Measurements from ENCODE around the gene NRIP1. TPM values are rescaled to one million over a fixed set of nuclear protein-coding genes. Genes with fewer than 3 reads are reported as not detected.

Gene NRIP1
- polyA plus RNA-seq, 1 donor (not counting 4 experiments of a cell fraction or from before 2014, with no cell fraction given), result 25.5 TPM

- no peaks in the 10 kb centered on the region for H4K20me1 ChIP-seq (ENCODE audit: control insufficient read depth, extremely low read depth, insufficient read depth, low read length)
- no peak for TF ChIP-seq EZH2 (IDR thresholded peaks at IDR 0.05; ENCODE audit: low read length)
- TF ChIP-seq, protein P1, sequence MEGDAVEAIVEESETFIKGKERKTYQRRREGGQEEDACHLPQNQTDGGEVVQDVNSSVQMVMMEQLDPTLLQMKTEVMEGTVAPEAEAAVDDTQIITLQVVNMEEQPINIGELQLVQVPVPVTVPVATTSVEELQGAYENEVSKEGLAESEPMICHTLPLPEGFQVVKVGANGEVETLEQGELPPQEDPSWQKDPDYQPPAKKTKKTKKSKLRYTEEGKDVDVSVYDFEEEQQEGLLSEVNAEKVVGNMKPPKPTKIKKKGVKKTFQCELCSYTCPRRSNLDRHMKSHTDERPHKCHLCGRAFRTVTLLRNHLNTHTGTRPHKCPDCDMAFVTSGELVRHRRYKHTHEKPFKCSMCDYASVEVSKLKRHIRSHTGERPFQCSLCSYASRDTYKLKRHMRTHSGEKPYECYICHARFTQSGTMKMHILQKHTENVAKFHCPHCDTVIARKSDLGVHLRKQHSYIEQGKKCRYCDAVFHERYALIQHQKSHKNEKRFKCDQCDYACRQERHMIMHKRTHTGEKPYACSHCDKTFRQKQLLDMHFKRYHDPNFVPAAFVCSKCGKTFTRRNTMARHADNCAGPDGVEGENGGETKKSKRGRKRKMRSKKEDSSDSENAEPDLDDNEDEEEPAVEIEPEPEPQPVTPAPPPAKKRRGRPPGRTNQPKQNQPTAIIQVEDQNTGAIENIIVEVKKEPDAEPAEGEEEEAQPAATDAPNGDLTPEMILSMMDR (optimal IDR thresholded peaks at IDR 0.05 in 1 of 3, IDR thresholded peaks at IDR 0.05 in 1 of 3, conservative IDR thresholded peaks at IDR 0.05 in 1 of 3; ENCODE audit: extremely low read depth in 1 of 3, insufficient read depth in 2 of 3, low read length in 3 of 3), result no peak
Measured at GRCh38 chr21:14985306-14985705, 79.5 kb downstream of the NRIP1 start.

DNA sequence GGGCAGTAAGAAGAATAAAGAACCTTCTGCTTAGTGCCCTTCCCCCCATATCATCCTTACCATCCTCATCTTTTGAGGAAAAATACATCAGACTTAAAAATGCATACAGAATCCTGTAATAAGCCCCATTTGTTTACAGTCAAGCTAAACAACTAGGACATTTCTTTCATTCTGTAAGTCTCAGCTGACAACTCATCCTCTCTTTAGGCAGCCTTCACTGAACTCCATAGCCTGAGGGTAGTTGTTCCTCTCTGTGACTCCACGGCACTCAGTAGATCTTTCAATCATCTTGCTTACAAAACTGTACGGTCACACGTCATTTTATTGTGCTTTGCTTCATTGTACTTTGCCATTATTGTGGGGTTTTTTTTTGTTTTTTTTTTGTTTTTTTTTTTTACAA, 82.5 kb downstream of the NRIP1 start:
- Histone ChIP-seq H3K4me3 (ENCODE audit: control insufficient read depth in 2 of 3, extremely low read depth in 1 of 3, insufficient read depth in 2 of 3, low read depth in 1 of 3, low read length in 3 of 3) (no peak overlapping the region), H3K79me2 (ENCODE audit: control insufficient read depth, insufficient read depth, low read length) (peaks cover 71% of the 10 kb centered on the region), H3K9ac (ENCODE audit: control insufficient read depth, extremely low read depth, insufficient read depth, low read length) (no peak overlapping the region), H3K27ac (ENCODE audit: control insufficient read depth, insufficient read depth, low read length) (no peak overlapping the region), H3K9me3 (ENCODE audit: control insufficient read depth, low read depth, low read length) (no peaks in the 10 kb centered on the region), H4K20me1 (ENCODE audit: control insufficient read depth, extremely low read depth, insufficient read depth, low read length) (no peaks in the 10 kb centered on the region), H3K4me1 (ENCODE audit: control insufficient read depth, extremely low read depth, insufficient read depth, low read length) (no peaks in the 10 kb centered on the region), H3K27me3 (ENCODE audit: control insufficient read depth, extremely low read depth, insufficient read depth, low read length) (no peaks in the 10 kb centered on the region), H3K4me2 (ENCODE audit: control insufficient read depth, extremely low read depth, insufficient read depth, low read depth, low read length) (no peak overlapping the region), H2AFZ (ENCODE audit: control insufficient read depth, low read length) (no peak overlapping the region), H3K36me3 (ENCODE audit: control insufficient read depth in 2 of 2, extremely low read depth in 1 of 2, insufficient read depth in 2 of 2, low read length in 2 of 2) (peaks cover 5 to 6% of the 10 kb centered on the region in 2 experiments), H3K9me1 (ENCODE audit: control insufficient read depth, extremely low read depth, insufficient read depth, low read length) (no peaks in the 10 kb centered on the region)
- no peak for TF ChIP-seq EZH2 (IDR thresholded peaks at IDR 0.05; ENCODE audit: low read length)
- TF ChIP-seq, protein P1 (optimal IDR thresholded peaks at IDR 0.05 in 1 of 3, IDR thresholded peaks at IDR 0.05 in 1 of 3, conservative IDR thresholded peaks at IDR 0.05 in 1 of 3; ENCODE audit: extremely low read depth in 1 of 3, insufficient read depth in 2 of 3, low read length in 3 of 3), result no peak
- dilution Hi-C loops (cut with MboI; ENCODE audit: extremely low pct_ligation_motif_present, low sequenced_read_pairs), result no loop called here
- DNase-seq (ENCODE audit: low read depth, low spot score), result no peak
- FAIRE-seq, result no peak

More at GRCh38 chr21:14985306-14985705, 79.5 kb downstream of the NRIP1 start:
- no peak for FAIRE-seq
- no peak overlapping the region for H3K9ac ChIP-seq (ENCODE audit: control insufficient read depth, extremely low read depth, insufficient read depth, low read length)
- H3K79me2 ChIP-seq (ENCODE audit: control insufficient read depth, insufficient read depth, low read length), result peaks cover 69% of the 10 kb centered on the region
- DNase-seq (ENCODE audit: low read depth, low spot score), result no peak
- no peak overlapping the region for H2AFZ ChIP-seq (ENCODE audit: control insufficient read depth, low read length)
- H3K27ac ChIP-seq (ENCODE audit: control insufficient read depth, insufficient read depth, low read length), result no peak overlapping the region
- H3K4me1 ChIP-seq (ENCODE audit: control insufficient read depth, extremely low read depth, insufficient read depth, low read length), result no peaks in the 10 kb centered on the region
- H3K4me3 ChIP-seq (ENCODE audit: control insufficient read depth in 2 of 3, extremely low read depth in 1 of 3, insufficient read depth in 2 of 3, low read depth in 1 of 3, low read length in 3 of 3), result no peak overlapping the region
- H3K9me3 ChIP-seq (ENCODE audit: control insufficient read depth, low read depth, low read length), result no peaks in the 10 kb centered on the region
- dilution Hi-C loops (cut with MboI; ENCODE audit: extremely low pct_ligation_motif_present, low sequenced_read_pairs), result no loop called here
- H3K36me3 ChIP-seq (ENCODE audit: control insufficient read depth in 2 of 2, extremely low read depth in 1 of 2, insufficient read depth in 2 of 2, low read length in 2 of 2), result peaks cover 3 to 9% of the 10 kb centered on the region in 2 experiments
- H3K9me1 ChIP-seq (ENCODE audit: control insufficient read depth, extremely low read depth, insufficient read depth, low read length), result no peaks in the 10 kb centered on the region
- H3K4me2 ChIP-seq (ENCODE audit: control insufficient read depth, extremely low read depth, insufficient read depth, low read depth, low read length), result no peak overlapping the region
- no peaks in the 10 kb centered on the region for H3K27me3 ChIP-seq (ENCODE audit: control insufficient read depth, extremely low read depth, insufficient read depth, low read length)
